GM19351 (cell line): ENCODE data around the gene GNL1.

Experiments
- ATAC-seq: cut with Tn5 transposase; IDR thresholded peaks from one replicate; pipeline ENCODE4 v1.9.1; 2021; ENCODE audit warnings: mild to moderate bottlenecking, moderate library complexity; ENCODE audit not compliant: unreplicated experiment

GNL1 gene

GRCh38 chr6:30570740-30571074 is 14.4 kb upstream of the GNL1 start:
- ATAC-seq = peak; percentile 11

GRCh38 chr6:30570263-30570662 is 14.0 kb upstream of the GNL1 start:
- ATAC-seq = no peak

- no peak for ATAC-seq
Measured at GRCh38 chr6:30568245-30568644, 12.0 kb upstream of the GNL1 start.

GRCh38 chr6:30565772-30566171 is 9.5 kb upstream of the GNL1 start:
- no peak for ATAC-seq

GRCh38 chr6:30564114-30564513 is 7.8 kb upstream of the GNL1 start:
- ATAC-seq = no peak

- ATAC-seq = no peak
Measured at GRCh38 chr6:30562470-30563425, 6.5 kb upstream of the GNL1 start.

GRCh38 chr6:30560930-30561329 is 4.6 kb upstream of the GNL1 start:
- ATAC-seq = no peak

GRCh38 chr6:30557683-30557981 is 1.3 kb upstream of the GNL1 start:
- ATAC-seq = no peak

GRCh38 chr6:30556906-30557682 is 805 bp upstream of the GNL1 start, which contains the start of gene PRR3:
Gene PRR3, plus strand, starts transcription at chr6:30557295. Its CDS starts 50 bp downstream, at chr6:30557345.
- peak; percentile 60 for ATAC-seq

GRCh38 chr6:30555816-30556065 is 548 bp downstream of the GNL1 start:
- ATAC-seq = no peak

- ATAC-seq = no peak
Measured at GRCh38 chr6:30554962-30555815, 1.1 kb downstream of the GNL1 start.

GRCh38 chr6:30554404-30554803 is 1.9 kb downstream of the GNL1 start:
- no peak for ATAC-seq

GRCh38 chr6:30548375-30548774 is 7.9 kb downstream of the GNL1 start:
- ATAC-seq = no peak

GRCh38 chr6:30547454-30547853 is 8.8 kb downstream of the GNL1 start:
- no peak for ATAC-seq

GRCh38 chr6:30544666-30545272 is 11.5 kb downstream of the GNL1 start:
- no peak for ATAC-seq

- no peak for ATAC-seq
Measured at GRCh38 chr6:30543821-30544220, 12.5 kb downstream of the GNL1 start.

- ATAC-seq = no peak
Measured at GRCh38 chr6:30542915-30543314, 13.4 kb downstream of the GNL1 start.

- no peak for ATAC-seq
Measured at GRCh38 chr6:30542404-30542725, 13.9 kb downstream of the GNL1 start.

- ATAC-seq = no peak
Measured at GRCh38 chr6:30541515-30542403, 14.5 kb downstream of the GNL1 start.

- ATAC-seq = no peak
Measured at GRCh38 chr6:30537931-30538330, 18.4 kb downstream of the GNL1 start.
